Measurements from ENCODE around the gene CKMT2.

The CKMT2 gene

DNA sequence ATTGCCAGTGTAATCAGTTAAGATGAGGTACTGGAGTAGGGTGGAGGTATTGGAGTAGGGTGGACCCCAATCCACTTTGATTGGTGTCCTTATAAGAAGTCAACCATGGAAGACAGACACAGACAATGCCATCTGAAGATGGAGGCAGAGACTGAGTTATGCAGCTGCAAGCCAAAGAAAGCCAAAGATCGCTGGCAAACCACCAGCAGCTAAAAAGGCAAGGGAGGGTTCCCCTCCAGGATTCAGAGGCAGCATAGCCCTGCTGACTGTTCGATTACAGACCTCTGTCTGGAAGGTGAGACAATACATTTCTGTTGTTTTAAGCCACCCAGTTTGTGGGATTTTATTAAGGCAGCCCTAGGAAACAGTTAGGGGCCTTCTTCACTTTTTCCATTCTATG is 30.5 kb upstream of the CKMT2 start:
- Histone ChIP-seq H3K27ac (ENCODE audit: low read length) (no peak overlapping the region), H3K27me3 (ENCODE audit: low read depth, low read length) (no peaks in the 10 kb centered on the region), H3K4me3 (ENCODE audit: low read depth in 1 of 2, low read length in 2 of 2) (no peak overlapping the region)

DNA sequence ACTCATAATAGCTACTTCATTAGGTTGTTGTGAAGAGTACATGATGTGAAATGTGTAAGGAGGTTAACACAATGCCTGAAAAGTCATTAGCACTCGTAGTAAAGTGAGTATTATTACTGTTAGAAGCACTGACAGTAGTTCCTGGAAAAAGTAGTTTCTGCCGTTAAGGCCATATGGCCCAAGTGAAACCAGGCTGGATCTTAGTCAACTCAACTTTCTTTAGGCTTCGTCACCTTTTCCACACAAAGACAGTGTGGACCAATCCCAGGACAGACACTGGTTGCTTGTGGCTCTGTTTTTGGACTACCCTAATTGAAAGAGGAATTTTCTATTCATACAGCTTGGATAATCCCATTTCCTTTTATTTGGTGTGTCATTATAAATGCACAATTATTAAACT is 29.4 kb upstream of the CKMT2 start:
- H3K4me3 ChIP-seq (ENCODE audit: low read depth in 1 of 2, low read length in 2 of 2), result no peak overlapping the region
- H3K27me3 ChIP-seq (ENCODE audit: low read depth, low read length), result no peaks in the 10 kb centered on the region
- no peak overlapping the region for H3K27ac ChIP-seq (ENCODE audit: low read length)
- H3K9me3 ChIP-seq (ENCODE audit: control insufficient read depth in 1 of 2, low read length in 2 of 2), result no peaks in the 10 kb centered on the region
- H3K36me3 ChIP-seq (ENCODE audit: control insufficient read depth in 1 of 2, insufficient read depth in 2 of 2, low read length in 2 of 2), result no peaks in the 10 kb centered on the region
- no peaks in the 10 kb centered on the region for H3K4me1 ChIP-seq (ENCODE audit: control insufficient read depth in 1 of 2, insufficient read depth in 2 of 2, low read length in 2 of 2)

More for the DNA sequence above, 30.5 kb upstream of the CKMT2 start:
- no peaks in the 10 kb centered on the region for H3K4me1 ChIP-seq (ENCODE audit: control insufficient read depth in 1 of 2, insufficient read depth in 2 of 2, low read length in 2 of 2)
- no peaks in the 10 kb centered on the region for H3K36me3 ChIP-seq (ENCODE audit: control insufficient read depth in 1 of 2, insufficient read depth in 2 of 2, low read length in 2 of 2)
- H3K9me3 ChIP-seq (ENCODE audit: control insufficient read depth in 1 of 2, low read length in 2 of 2), result no peaks in the 10 kb centered on the region

DNA sequence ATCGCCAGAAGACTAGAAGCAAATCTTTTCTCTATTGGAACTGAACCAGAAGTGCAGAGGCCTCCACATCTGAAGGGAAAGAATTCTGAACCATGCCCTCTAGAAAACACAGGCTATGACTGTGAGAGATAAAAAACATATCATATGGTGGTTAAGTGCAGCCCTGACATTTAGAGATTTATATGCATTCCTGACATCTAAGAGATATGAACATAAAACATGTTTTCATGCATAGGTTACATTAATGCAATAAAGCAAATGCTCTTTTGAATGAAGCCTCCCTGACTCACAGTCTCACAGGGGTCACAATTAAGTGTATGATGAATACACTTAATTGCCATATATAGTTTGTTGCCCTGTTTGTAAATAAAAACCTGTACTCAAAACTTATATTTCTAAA is 28.9 kb upstream of the CKMT2 start:
- Histone ChIP-seq H3K9me3 (ENCODE audit: control insufficient read depth in 1 of 2, low read length in 2 of 2) (no peaks in the 10 kb centered on the region), H3K27ac (ENCODE audit: low read length) (no peak overlapping the region)

DNA sequence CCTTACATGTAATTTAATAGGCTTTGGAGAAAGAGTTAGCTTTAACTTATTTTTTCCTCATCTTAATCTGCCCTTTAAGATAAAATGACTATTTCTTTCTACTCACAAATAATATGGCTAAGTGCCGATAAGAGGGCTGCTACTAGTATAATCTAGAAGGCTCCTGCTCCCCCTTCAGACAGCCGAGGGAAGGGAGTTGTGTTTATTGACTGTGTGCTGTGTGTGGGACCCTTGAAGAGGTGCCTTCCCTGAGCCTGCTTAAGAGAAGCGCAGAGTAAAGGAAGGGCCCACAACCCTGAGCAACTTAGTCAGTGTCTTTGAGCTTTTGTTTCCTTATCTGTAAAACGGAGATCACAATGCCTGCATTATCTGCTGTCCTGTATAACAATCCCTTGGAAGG is 28.1 kb upstream of the CKMT2 start:
- Histone ChIP-seq H3K27ac (ENCODE audit: low read length) (no peak overlapping the region), H3K4me3 (ENCODE audit: low read depth in 1 of 2, low read length in 2 of 2) (no peak overlapping the region), H3K4me1 (ENCODE audit: control insufficient read depth in 1 of 2, insufficient read depth in 2 of 2, low read length in 2 of 2) (no peaks in the 10 kb centered on the region), H3K36me3 (ENCODE audit: control insufficient read depth in 1 of 2, insufficient read depth in 2 of 2, low read length in 2 of 2) (no peaks in the 10 kb centered on the region), H3K9me3 (ENCODE audit: control insufficient read depth in 1 of 2, low read length in 2 of 2) (no peaks in the 10 kb centered on the region), H3K27me3 (ENCODE audit: low read depth, low read length) (no peaks in the 10 kb centered on the region)

More for the DNA sequence above, 28.9 kb upstream of the CKMT2 start:
- H3K36me3 ChIP-seq (ENCODE audit: control insufficient read depth in 1 of 2, insufficient read depth in 2 of 2, low read length in 2 of 2), result no peaks in the 10 kb centered on the region
- H3K4me1 ChIP-seq (ENCODE audit: control insufficient read depth in 1 of 2, insufficient read depth in 2 of 2, low read length in 2 of 2), result no peaks in the 10 kb centered on the region
- no peaks in the 10 kb centered on the region for H3K27me3 ChIP-seq (ENCODE audit: low read depth, low read length)
- H3K4me3 ChIP-seq (ENCODE audit: low read depth in 1 of 2, low read length in 2 of 2), result no peak overlapping the region

DNA sequence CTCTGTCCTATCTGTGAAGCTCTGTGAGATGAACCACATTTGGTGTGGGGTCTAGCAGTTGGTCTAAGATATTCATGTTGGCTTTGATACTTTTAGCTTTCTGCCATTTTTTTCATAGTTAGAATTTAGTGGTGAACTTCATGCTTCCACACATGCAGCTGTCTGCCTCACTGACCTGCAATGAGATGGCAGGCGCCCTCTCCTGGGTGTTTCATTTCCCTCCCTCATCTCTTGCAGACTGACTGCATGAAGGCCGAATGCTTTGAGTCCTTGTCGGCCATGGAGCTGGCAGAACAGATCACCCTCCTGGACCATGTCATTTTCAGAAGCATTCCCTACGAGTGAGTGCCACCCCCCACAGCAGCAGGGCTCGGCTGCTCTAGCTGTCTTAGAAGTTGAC is 26.1 kb upstream of the CKMT2 start:
- H3K36me3 ChIP-seq (ENCODE audit: control insufficient read depth in 1 of 2, insufficient read depth in 2 of 2, low read length in 2 of 2), result no peaks in the 10 kb centered on the region
- H3K4me1 ChIP-seq (ENCODE audit: control insufficient read depth in 1 of 2, insufficient read depth in 2 of 2, low read length in 2 of 2), result no peaks in the 10 kb centered on the region
- H3K4me3 ChIP-seq (ENCODE audit: low read depth in 1 of 2, low read length in 2 of 2), result no peak overlapping the region
- H3K9me3 ChIP-seq (ENCODE audit: control insufficient read depth in 1 of 2, low read length in 2 of 2), result no peaks in the 10 kb centered on the region
- no peaks in the 10 kb centered on the region for H3K27me3 ChIP-seq (ENCODE audit: low read depth, low read length)
- no peak overlapping the region for H3K27ac ChIP-seq (ENCODE audit: low read length)

DNA sequence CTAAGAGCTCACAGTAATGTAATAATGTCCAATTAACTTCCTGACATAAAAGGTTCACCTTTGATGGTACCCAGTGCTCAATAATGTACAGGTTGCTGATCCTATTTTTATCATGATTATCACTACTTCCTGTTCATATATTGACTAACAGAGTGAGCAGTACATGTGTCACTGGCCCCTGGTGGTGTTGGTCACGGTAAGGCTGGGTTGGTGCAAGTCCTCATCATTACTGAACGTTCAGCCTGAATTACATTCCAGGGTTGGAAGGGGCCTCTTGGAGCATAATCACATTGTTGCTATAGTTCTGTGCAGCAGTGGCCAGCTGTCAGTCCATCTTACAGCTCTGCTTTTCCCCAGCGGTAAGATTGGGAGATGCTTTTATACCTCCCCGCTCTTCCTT is 24.2 kb upstream of the CKMT2 start:
- no peaks in the 10 kb centered on the region for H3K9me3 ChIP-seq (ENCODE audit: control insufficient read depth in 1 of 2, low read length in 2 of 2)
- H3K27me3 ChIP-seq (ENCODE audit: low read depth, low read length), result no peaks in the 10 kb centered on the region
- no peak overlapping the region for H3K4me3 ChIP-seq (ENCODE audit: low read depth in 1 of 2, low read length in 2 of 2)
- no peaks in the 10 kb centered on the region for H3K4me1 ChIP-seq (ENCODE audit: control insufficient read depth in 1 of 2, insufficient read depth in 2 of 2, low read length in 2 of 2)
- H3K27ac ChIP-seq (ENCODE audit: low read length), result no peak overlapping the region
- H3K36me3 ChIP-seq (ENCODE audit: control insufficient read depth in 1 of 2, insufficient read depth in 2 of 2, low read length in 2 of 2), result no peaks in the 10 kb centered on the region

DNA sequence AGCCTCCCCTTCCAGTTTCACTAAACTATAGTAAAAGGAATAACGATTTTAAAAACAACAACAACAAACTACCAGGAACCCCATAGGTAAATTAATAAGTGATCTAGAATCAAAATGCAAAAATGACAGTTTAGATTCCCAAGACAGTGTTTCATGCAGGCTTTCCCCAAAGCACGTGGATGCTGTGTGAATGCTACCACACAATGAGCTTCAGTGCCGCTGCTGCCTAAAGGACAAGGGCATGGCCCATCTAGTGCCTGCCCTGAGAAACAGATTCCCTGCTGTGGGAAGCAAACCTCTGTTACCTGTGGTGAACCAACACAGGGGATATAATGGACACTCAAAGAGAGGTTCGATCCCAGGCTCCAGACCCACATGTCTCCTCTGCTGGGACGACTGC is 23.7 kb upstream of the CKMT2 start:
- Histone ChIP-seq H3K4me1 (ENCODE audit: control insufficient read depth in 1 of 2, insufficient read depth in 2 of 2, low read length in 2 of 2) (no peaks in the 10 kb centered on the region), H3K9me3 (ENCODE audit: control insufficient read depth in 1 of 2, low read length in 2 of 2) (no peaks in the 10 kb centered on the region), H3K27me3 (ENCODE audit: low read depth, low read length) (no peaks in the 10 kb centered on the region), H3K36me3 (ENCODE audit: control insufficient read depth in 1 of 2, insufficient read depth in 2 of 2, low read length in 2 of 2) (no peaks in the 10 kb centered on the region), H3K27ac (ENCODE audit: low read length) (no peak overlapping the region), H3K4me3 (ENCODE audit: low read depth in 1 of 2, low read length in 2 of 2) (no peak overlapping the region)

DNA sequence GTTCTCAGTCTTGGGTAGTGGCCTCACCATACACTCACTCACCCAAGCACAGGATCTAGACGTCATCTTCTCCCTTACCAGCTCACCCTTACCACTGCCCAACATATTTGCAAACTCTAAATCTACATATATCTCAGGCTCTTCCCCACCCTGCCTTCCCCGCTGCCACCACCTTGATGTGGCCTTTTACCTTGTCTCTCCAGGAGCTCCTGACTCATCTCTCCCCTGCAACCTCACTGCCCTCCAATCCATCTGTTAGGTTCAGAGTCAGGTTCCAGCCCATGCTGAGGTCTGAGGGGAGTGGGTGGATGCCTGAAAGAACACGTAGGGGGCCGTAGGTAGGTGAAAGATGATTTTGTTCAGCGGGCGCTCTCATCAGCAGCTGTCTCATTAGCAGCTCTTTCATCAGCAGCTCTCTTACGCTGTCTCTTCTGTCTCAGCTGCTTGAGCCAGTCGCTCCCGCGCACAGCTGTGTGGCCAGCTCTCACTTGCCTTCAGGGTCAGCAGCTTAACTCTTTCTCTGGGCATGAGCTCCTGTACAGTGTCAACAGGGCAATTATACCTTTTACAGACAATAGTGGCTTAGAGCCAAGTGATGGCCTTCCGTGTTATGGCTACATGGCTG is 23.1 kb upstream of the CKMT2 start:
- Histone ChIP-seq H3K27ac (ENCODE audit: low read length) (no peak overlapping the region), H3K27me3 (ENCODE audit: low read depth, low read length) (no peaks in the 10 kb centered on the region), H3K36me3 (ENCODE audit: control insufficient read depth in 1 of 2, insufficient read depth in 2 of 2, low read length in 2 of 2) (no peaks in the 10 kb centered on the region), H3K9me3 (ENCODE audit: control insufficient read depth in 1 of 2, low read length in 2 of 2) (no peaks in the 10 kb centered on the region), H3K4me1 (ENCODE audit: control insufficient read depth in 1 of 2, insufficient read depth in 2 of 2, low read length in 2 of 2) (no peaks in the 10 kb centered on the region), H3K4me3 (ENCODE audit: low read depth in 1 of 2, low read length in 2 of 2) (no peak overlapping the region)

DNA sequence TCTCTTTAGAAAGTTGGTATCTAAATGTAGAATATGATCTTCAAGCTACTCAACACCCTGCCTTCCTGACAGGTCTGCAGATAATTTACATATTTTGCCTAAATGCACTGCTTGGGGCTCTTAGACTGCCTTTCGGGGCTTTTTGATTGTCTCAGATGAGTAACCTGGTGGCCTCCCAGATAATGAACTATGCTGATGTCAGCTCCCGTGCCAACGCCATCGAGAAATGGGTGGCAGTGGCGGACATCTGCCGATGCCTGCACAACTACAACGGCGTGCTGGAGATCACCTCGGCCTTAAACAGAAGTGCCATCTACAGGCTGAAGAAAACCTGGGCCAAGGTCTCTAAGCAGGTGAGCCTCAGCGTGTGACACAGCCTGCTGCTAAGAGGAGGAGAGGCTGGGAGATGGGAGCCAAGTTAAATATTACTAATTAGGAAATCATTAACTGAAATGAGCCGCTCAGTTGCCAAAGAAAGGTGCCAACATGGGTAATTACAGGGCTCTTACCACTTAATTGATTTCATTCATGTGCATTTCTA is 20.8 kb upstream of the CKMT2 start:
- Histone ChIP-seq H3K4me3 (ENCODE audit: low read depth in 1 of 2, low read length in 2 of 2) (no peak overlapping the region), H3K27ac (ENCODE audit: low read length) (no peak overlapping the region), H3K9me3 (ENCODE audit: control insufficient read depth in 1 of 2, low read length in 2 of 2) (no peaks in the 10 kb centered on the region), H3K4me1 (ENCODE audit: control insufficient read depth in 1 of 2, insufficient read depth in 2 of 2, low read length in 2 of 2) (no peaks in the 10 kb centered on the region), H3K27me3 (ENCODE audit: low read depth, low read length) (no peaks in the 10 kb centered on the region), H3K36me3 (ENCODE audit: control insufficient read depth in 1 of 2, insufficient read depth in 2 of 2, low read length in 2 of 2) (no peaks in the 10 kb centered on the region)

DNA sequence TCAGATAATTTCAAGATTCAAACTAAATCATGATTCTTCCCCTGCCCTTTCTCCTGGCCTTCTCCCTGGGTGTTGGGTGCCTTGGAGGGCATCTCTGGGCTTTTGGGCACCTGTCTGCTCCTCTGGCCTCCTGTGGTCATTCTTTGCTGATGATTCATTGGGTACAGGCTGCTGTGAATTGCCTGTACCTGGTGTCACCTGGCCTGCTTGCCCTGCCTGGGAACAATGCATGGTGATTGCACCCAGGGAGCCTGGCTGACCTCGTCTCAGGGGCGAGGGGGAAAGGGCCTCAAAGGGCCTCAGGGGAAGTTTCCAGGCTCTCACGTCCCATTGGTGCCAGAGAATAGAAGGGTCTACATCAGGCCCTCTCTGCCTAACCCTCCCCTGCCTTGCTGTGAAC is 20.1 kb upstream of the CKMT2 start:
- no peak overlapping the region for H3K4me3 ChIP-seq (ENCODE audit: low read depth in 1 of 2, low read length in 2 of 2)
- H3K9me3 ChIP-seq (ENCODE audit: control insufficient read depth in 1 of 2, low read length in 2 of 2), result no peaks in the 10 kb centered on the region
- no peak overlapping the region for H3K27ac ChIP-seq (ENCODE audit: low read length)
- no peaks in the 10 kb centered on the region for H3K36me3 ChIP-seq (ENCODE audit: control insufficient read depth in 1 of 2, insufficient read depth in 2 of 2, low read length in 2 of 2)
- no peaks in the 10 kb centered on the region for H3K27me3 ChIP-seq (ENCODE audit: low read depth, low read length)
- no peaks in the 10 kb centered on the region for H3K4me1 ChIP-seq (ENCODE audit: control insufficient read depth in 1 of 2, insufficient read depth in 2 of 2, low read length in 2 of 2)

DNA sequence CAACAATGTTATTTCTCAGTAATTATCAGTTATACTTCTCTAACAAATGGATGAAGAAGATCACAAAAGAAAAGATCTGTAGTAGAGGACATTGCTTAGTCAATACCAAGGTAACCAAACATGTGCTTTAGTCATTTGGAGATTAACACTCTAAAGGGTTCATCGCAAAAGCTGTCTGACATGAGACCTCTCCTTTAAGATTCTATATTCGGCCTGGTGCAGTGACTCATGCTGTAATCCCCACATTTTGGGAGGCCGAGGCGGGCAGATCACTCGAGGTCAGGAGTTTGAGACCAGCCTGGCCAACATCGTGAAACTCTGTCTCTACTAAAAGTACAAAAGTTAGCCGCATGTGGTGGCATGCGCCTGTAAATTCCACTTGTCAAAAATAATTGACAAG is 18.3 kb upstream of the CKMT2 start:
- Histone ChIP-seq H3K27me3 (ENCODE audit: low read depth, low read length) (no peaks in the 10 kb centered on the region), H3K27ac (ENCODE audit: low read length) (no peak overlapping the region), H3K9me3 (ENCODE audit: control insufficient read depth in 1 of 2, low read length in 2 of 2) (no peaks in the 10 kb centered on the region), H3K4me3 (ENCODE audit: low read depth in 1 of 2, low read length in 2 of 2) (no peak overlapping the region), H3K4me1 (ENCODE audit: control insufficient read depth in 1 of 2, insufficient read depth in 2 of 2, low read length in 2 of 2) (no peaks in the 10 kb centered on the region), H3K36me3 (ENCODE audit: control insufficient read depth in 1 of 2, insufficient read depth in 2 of 2, low read length in 2 of 2) (no peaks in the 10 kb centered on the region)

DNA sequence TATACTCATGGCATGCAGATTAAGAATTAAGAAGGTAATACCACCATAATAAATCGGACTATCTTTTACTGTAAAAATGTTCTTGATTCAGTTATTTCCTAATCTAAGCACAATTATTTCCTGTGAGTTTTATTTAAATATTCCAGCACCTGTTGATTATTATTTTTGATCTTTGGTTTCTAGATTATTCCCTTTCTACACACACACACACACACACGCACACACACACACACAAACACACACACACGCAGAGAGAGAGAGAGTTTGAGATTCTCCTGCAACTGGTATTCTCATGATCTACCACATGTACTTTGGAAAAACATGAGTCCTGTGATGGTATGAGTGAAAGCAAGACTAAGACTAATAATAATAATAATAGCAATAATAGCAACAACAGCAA is 17.0 kb upstream of the CKMT2 start:
- Histone ChIP-seq H3K9me3 (ENCODE audit: control insufficient read depth in 1 of 2, low read length in 2 of 2) (no peaks in the 10 kb centered on the region), H3K4me1 (ENCODE audit: control insufficient read depth in 1 of 2, insufficient read depth in 2 of 2, low read length in 2 of 2) (no peaks in the 10 kb centered on the region)

More for the DNA sequence above, 17.0 kb upstream of the CKMT2 start:
- Histone ChIP-seq H3K27me3 (ENCODE audit: low read depth, low read length) (no peaks in the 10 kb centered on the region), H3K4me3 (ENCODE audit: low read depth in 1 of 2, low read length in 2 of 2) (no peak overlapping the region), H3K27ac (ENCODE audit: low read length) (no peak overlapping the region), H3K36me3 (ENCODE audit: control insufficient read depth in 1 of 2, insufficient read depth in 2 of 2, low read length in 2 of 2) (no peaks in the 10 kb centered on the region)

All from muscle layer of duodenum (tissue), 2 donors.